ENCODE measurements around the gene RAD50.

- no peak for TF ChIP-seq EZH2 (IDR thresholded peaks at IDR 0.05; ENCODE audit: borderline replicate concordance, low read length)
- TF ChIP-seq CTCF (conservative IDR thresholded peaks at IDR 0.05 in 1 of 2, IDR thresholded peaks at IDR 0.05 in 1 of 2; ENCODE audit: extremely low read depth in 1 of 2, insufficient read depth in 1 of 2, low read depth in 1 of 2, low read length in 2 of 2): no peak
These were observed 29.3 kb downstream of the RAD50 start for GRCh38 chr5:132586063-132586462.

Measured in mammary epithelial cell (primary cell).